ENCODE data around the gene ITGB5. TPM values are rescaled to one million over a fixed set of nuclear protein-coding genes. Genes with fewer than 3 reads are reported as not detected.
"Not testable (repeated sequence)": the region's sequence is repeated elsewhere in the genome, so short reads cannot be mapped to it uniquely, and the experiment has no call there.

The ITGB5 gene
- polyA plus RNA-seq, 1 experiment = 393 TPM

GRCh38 chr3:124829819-124830554 lies 57.2 kb downstream of the ITGB5 start:
- H3K27me3 ChIP-seq (ENCODE audit: control insufficient read depth, insufficient read depth, low read length) = no peaks in the 10 kb centered on the region
- TF ChIP-seq CTCF (IDR thresholded peaks at IDR 0.05; ENCODE audit: insufficient read depth, low read depth, low read length) = no peak
- no peak for DNase-seq (ENCODE audit: low read depth)
- peaks cover 4% of the 10 kb centered on the region; the same call in 1 of the 2 replicates for H3K36me3 ChIP-seq (ENCODE audit: control insufficient read depth, insufficient read depth, low read length)
- no peak overlapping the region for H3K4me3 ChIP-seq (ENCODE audit: low read depth, low read length)
- ChIA-PET POLR2A (interaction anchor here (0.6 kb wide), 1 partner anchor 17 kb away, joined by 4 read pairs; no protein-coding TSS in a partner anchor), CTCF (interaction anchor here (0.8 to 1.1 kb wide), 3 partner anchors 9 to 42 kb away, joined by 3 read pairs; no protein-coding TSS in a partner anchor)

- Histone ChIP-seq H3K4me3 (ENCODE audit: low read depth, low read length) (no peak overlapping the region), H3K27me3 (ENCODE audit: control insufficient read depth, insufficient read depth, low read length) (no peaks in the 10 kb centered on the region), H3K36me3 (ENCODE audit: control insufficient read depth, insufficient read depth, low read length) (peaks cover 4% of the 10 kb centered on the region; the same call in 1 of the 2 replicates)
- CTCF ChIA-PET = no interaction called here
- no peak for DNase-seq (ENCODE audit: low read depth)
- POLR2A ChIA-PET = no interaction called here
- TF ChIP-seq CTCF (IDR thresholded peaks at IDR 0.05; ENCODE audit: insufficient read depth, low read depth, low read length) = no peak
Observed at GRCh38 chr3:124829178-124829818, 57.9 kb downstream of the ITGB5 start.

GRCh38 chr3:124827476-124828206 lies 59.5 kb downstream of the ITGB5 start:
- H3K4me3 ChIP-seq (ENCODE audit: low read depth, low read length) = not testable (repeated sequence)
- TF ChIP-seq CTCF (IDR thresholded peaks at IDR 0.05; ENCODE audit: insufficient read depth, low read depth, low read length) = 0 out of 2 replicates have a peak, but pooled peaks have one; percentile 8

GRCh38 chr3:124826703-124827102 lies 60.5 kb downstream of the ITGB5 start:
- H3K27me3 ChIP-seq (ENCODE audit: control insufficient read depth, insufficient read depth, low read length) = no peaks in the 10 kb centered on the region
- no peak for DNase-seq (ENCODE audit: low read depth)
- TF ChIP-seq CTCF (IDR thresholded peaks at IDR 0.05; ENCODE audit: insufficient read depth, low read depth, low read length) = no peak
- no peak overlapping the region for H3K4me3 ChIP-seq (ENCODE audit: low read depth, low read length)
- CTCF ChIA-PET = interaction anchor here (1.7 to 1.9 kb wide), 2 partner anchors 18 to 40 kb away, joined by 7 read pairs; no protein-coding TSS in a partner anchor
- peaks cover 4% of the 10 kb centered on the region; the same call in 1 of the 2 replicates for H3K36me3 ChIP-seq (ENCODE audit: control insufficient read depth, insufficient read depth, low read length)
- POLR2A ChIA-PET = interaction anchor here (0.6 kb wide), 1 partner anchor 24 kb away, joined by 5 read pairs; no protein-coding TSS in a partner anchor

More at GRCh38 chr3:124827476-124828206, 59.5 kb downstream of the ITGB5 start:
- DNase-seq (ENCODE audit: low read depth); POLR2A ChIA-PET; H3K36me3 ChIP-seq (ENCODE audit: control insufficient read depth, insufficient read depth, low read length); H3K27me3 ChIP-seq (ENCODE audit: control insufficient read depth, insufficient read depth, low read length): not testable (repeated sequence)
- CTCF ChIA-PET = interaction anchor here (0.8 to 1.9 kb wide), 4 partner anchors 15 to 69 kb away, joined by 3 to 7 read pairs (median 5); no protein-coding TSS in a partner anchor
